H1 (cell line): Measurements from ENCODE around the gene SLC44A5.

Experiments
- BRCA1 ChIP-seq: IDR thresholded peaks from 2 replicates; pipeline ENCODE4 v1.6.1; 2012; ENCODE audit warnings: low read depth, low read length, improper control_type of control experiment
- CHD7 ChIP-seq: fragments of 300-600 bp; sonication (generic); IDR thresholded peaks from 2 replicates; pipeline ENCODE4 v1.7.1; 2012; ENCODE audit warnings: low read length, moderate library complexity, mild to moderate bottlenecking, inconsistent platforms; ENCODE audit not compliant: insufficient replicate concordance
- CREB1 ChIP-seq: IDR thresholded peaks from 2 replicates; pipeline ENCODE4 v1.6.1; 2012; ENCODE audit warnings: inconsistent platforms
- CTCF ChIP-seq, 3 experiments: IDR thresholded peaks; 1 replicate in 2 of 3; 2 replicates in 1 of 3; pipeline versions ENCODE4 v1.5.1 to v1.6.1; 2011; ENCODE audit warnings: low read length in 3 of 3, mild to moderate bottlenecking in 3 of 3, inconsistent platforms in 2 of 3, low read depth in 1 of 3, moderate library complexity in 1 of 3; ENCODE audit not compliant: insufficient read depth in 1 of 3; ENCODE audit errors: control extremely low read depth in 1 of 3
- EZH2 ChIP-seq: fragments of 200-600 bp; sonication (generic); IDR thresholded peaks from 2 replicates; pipeline ENCODE4 v1.7.1; 2012; ENCODE audit warnings: low read depth, mild to moderate bottlenecking, moderate library complexity, low read length, inconsistent platforms; ENCODE audit not compliant: severe bottlenecking
- MAX ChIP-seq: IDR thresholded peaks from 2 replicates; pipeline ENCODE4 v1.6.1; 2012; ENCODE audit warnings: inconsistent platforms
- NANOG ChIP-seq: IDR thresholded peaks from 2 replicates; pipeline ENCODE4 v1.6.1; 2011; ENCODE audit warnings: low read length, low read depth, mild to moderate bottlenecking, inconsistent platforms; ENCODE audit not compliant: insufficient read depth, poor library complexity, severe bottlenecking
- POLR2AphosphoS5 ChIP-seq: IDR thresholded peaks from 2 replicates; pipeline ENCODE4 v1.6.1; 2011; ENCODE audit warnings: low read depth, low read length
- POU5F1 ChIP-seq: IDR thresholded peaks from 2 replicates; pipeline ENCODE4 v1.6.1; 2011; ENCODE audit warnings: low read depth, mild to moderate bottlenecking, low read length, moderate library complexity
- RNF2 ChIP-seq: fragments of 200-900, 300-1000 bp; sonication (generic); IDR thresholded peaks from 2 replicates; pipeline ENCODE4 v1.7.1; 2016; ENCODE audit warnings: borderline replicate concordance, low read depth, mild to moderate bottlenecking, antibody characterized with exemption, low read length; ENCODE audit not compliant: poor library complexity, severe bottlenecking; ENCODE audit errors: missing control alignments
- RXRA ChIP-seq: IDR thresholded peaks from 2 replicates; pipeline ENCODE4 v1.6.1; 2011; ENCODE audit warnings: low read depth, mild to moderate bottlenecking, low read length, moderate library complexity; ENCODE audit not compliant: insufficient read depth

GRCh38 chr1:75587692-75588091, 23.2 kb downstream of the SLC44A5 start:
- no peak for TF ChIP-seq EZH2
- TF ChIP-seq CTCF (IDR thresholded peaks at IDR 0.05; ENCODE audit: control extremely low read depth in 1 of 3, insufficient read depth in 1 of 3, low read depth in 1 of 3, low read length in 3 of 3) = no peak
- no peak for TF ChIP-seq MAX
- TF ChIP-seq POLR2AphosphoS5 = no peak
- TF ChIP-seq CHD7 = no peak
- TF ChIP-seq RXRA = no peak
- TF ChIP-seq NANOG = no peak
- TF ChIP-seq RNF2 = no peak
- TF ChIP-seq CREB1 = no peak
- no peak for TF ChIP-seq POU5F1
- no peak for TF ChIP-seq BRCA1
